Astrocyte of the spinal cord (primary cell): Measurements from ENCODE around the gene AFAP1L1.

Experiments
- DNase-seq: peaks from one replicate; pipeline ENCODE4 v3.0.0; 2011; ENCODE audit warnings: low read depth, low spot score
- H3K4me3 ChIP-seq: 2 replicates; pipeline ENCODE4 v1.5.1; 2011; ENCODE audit warnings: low read depth, mild to moderate bottlenecking, low read length, moderate library complexity
- in situ Hi-C: cut with HindIII; loops from 2 replicates; pipeline ENCODE4 v1.10.0; 2017; ENCODE audit warnings: low sequenced_read_pairs
- TF ChIP-seq, protein P1 (sequence below): IDR thresholded peaks from 2 replicates; pipeline ENCODE4 v1.5.1; 2012; ENCODE audit warnings: low read depth, mild to moderate bottlenecking, low read length, inconsistent platforms

Gene AFAP1L1

DNA sequence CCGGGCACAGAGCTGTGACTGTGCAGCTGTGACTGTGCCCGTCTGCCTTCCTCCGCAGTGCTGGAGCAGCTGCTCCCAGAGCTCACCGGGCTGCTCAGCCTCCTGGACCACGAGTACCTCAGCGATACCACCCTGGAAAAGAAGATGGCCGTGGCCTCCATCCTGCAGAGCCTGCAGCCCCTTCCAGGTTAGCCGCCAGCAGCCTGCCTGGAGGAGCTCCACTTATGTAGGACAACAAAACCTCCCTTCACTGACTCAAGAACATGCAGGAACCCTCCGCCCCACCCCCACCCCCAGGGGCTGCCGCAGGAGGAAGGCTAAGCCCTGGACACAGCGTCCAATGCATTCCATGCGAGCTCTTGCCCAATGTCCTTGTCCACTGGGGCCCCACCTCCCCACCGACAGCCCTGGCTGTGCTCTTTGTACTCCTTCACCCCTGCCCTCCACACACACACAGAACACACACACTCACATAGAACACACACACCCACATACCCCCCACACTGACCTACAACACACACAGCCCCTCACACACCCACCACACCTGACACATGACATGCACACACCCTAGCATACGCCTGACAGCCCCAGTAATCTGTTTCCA, 27.9 kb downstream of the AFAP1L1 start:
- in situ Hi-C loops: no loop called here
- DNase-seq: no peak
- TF ChIP-seq, protein P1, sequence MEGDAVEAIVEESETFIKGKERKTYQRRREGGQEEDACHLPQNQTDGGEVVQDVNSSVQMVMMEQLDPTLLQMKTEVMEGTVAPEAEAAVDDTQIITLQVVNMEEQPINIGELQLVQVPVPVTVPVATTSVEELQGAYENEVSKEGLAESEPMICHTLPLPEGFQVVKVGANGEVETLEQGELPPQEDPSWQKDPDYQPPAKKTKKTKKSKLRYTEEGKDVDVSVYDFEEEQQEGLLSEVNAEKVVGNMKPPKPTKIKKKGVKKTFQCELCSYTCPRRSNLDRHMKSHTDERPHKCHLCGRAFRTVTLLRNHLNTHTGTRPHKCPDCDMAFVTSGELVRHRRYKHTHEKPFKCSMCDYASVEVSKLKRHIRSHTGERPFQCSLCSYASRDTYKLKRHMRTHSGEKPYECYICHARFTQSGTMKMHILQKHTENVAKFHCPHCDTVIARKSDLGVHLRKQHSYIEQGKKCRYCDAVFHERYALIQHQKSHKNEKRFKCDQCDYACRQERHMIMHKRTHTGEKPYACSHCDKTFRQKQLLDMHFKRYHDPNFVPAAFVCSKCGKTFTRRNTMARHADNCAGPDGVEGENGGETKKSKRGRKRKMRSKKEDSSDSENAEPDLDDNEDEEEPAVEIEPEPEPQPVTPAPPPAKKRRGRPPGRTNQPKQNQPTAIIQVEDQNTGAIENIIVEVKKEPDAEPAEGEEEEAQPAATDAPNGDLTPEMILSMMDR: no peak
- no peak overlapping the region for H3K4me3 ChIP-seq

DNA sequence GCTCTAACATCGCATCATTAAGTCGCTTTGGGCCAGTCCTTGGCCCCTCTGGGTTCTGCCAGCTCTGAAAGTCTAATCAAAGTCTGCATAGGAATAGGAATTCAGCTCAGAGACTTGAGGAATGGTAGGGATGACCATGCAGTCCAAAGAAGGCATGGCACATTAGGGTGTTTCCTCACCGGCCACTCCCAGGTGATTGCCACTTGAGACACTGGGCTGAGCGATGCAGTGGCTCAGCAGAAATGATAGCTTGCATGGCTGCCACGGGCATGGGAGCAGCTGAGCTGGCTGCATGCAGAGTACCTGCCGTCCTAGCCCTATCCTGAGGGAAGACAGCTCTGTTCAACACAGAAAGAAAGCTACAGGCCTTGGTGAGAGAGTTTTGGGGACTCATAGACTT, 28.8 kb downstream of the AFAP1L1 start:
- in situ Hi-C loops: no loop called here
- TF ChIP-seq, protein P1: no peak
- no peak overlapping the region for H3K4me3 ChIP-seq
- DNase-seq: no peak

DNA sequence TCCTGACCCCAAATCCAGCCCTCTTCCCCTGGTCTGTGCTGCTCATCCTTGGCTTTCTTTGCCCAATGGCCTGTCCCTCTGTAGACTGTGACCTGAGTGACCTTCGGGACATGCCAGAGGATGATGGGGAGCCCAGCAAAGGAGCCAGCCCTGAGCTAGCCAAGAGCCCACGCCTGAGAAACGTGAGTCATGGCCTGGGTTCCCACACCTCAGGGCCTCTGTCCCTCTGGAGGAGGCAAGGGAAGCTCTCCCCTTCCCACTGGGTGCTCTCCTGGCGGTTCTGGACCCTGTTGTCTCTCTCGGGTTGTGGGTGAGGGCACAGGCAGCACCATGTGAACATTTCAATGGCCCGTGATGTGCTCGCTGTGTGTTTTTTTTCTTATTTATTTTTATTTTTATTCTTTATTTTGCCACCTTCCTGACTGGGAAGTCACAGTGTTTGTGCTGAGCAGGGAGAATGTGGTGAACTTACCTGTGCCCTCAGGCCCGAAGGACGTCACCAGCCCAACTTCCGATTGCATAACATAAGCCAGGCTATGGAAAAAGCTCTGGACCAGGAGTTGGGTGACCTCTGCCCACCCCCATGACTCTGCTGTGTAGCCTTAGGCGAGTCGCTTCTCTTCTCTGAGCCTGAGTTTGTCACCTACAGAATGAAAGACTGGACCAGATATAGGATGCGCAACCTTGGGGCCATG, 29.5 kb downstream of the AFAP1L1 start:
- H3K4me3 ChIP-seq: no peak overlapping the region
- TF ChIP-seq, protein P1: no peak
- in situ Hi-C loops: no loop called here
- DNase-seq: no peak

DNA sequence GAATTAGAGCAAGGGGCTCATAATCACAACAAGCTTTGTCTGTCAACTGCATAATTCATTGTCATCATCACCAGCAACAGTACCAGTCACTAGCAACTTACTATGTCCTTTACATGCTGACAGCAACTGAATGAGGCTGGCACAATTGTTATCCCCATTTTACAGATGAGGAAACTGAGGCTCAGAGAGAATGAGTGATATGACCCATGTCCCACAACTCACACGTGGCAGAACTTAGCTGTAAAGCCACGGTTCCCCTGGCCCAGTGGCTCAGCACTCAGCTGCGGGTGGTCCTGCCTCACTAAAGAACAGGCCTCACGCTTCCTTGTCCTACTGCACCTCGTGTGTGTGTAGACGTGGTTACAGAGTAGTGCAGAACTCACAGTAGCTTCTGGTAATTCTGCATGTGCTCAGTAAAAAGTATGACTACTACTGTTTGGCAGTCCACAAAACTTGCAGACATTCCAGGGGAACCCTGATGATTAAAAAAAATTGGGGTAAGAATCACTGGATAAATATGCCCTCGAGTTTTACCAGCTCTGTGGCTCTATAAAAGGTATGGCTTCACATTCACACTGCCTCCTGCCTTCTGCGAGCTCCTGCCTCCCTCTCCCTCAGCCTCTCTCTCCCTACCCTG, 30.2 kb downstream of the AFAP1L1 start:
- H3K4me3 ChIP-seq: no peak overlapping the region
- peak; percentile 31 for DNase-seq
- TF ChIP-seq, protein P1: no peak
- in situ Hi-C loops: no loop called here

DNA sequence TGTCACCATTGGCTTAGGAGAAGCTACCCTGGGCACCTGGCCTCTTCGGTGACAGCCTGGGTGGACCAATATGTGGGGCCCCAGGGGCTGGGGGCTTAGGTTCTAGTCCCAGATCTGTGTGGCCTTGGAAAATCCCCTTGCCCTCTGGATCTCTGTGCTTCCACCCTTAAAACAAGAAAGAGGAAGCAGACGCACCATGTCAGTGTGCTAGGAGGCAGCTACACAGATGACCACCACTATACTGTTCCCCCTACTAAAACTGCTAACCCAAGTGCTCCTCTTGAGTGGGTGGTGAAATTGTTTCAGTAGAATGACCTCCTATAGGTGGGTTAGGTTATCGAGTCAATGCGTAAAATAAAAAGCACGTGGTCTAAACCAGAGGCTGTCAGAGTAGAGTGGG, 31.0 kb downstream of the AFAP1L1 start:
- no peak for DNase-seq
- in situ Hi-C loops: no loop called here
- TF ChIP-seq, protein P1: no peak
- H3K4me3 ChIP-seq: no peak overlapping the region

DNA sequence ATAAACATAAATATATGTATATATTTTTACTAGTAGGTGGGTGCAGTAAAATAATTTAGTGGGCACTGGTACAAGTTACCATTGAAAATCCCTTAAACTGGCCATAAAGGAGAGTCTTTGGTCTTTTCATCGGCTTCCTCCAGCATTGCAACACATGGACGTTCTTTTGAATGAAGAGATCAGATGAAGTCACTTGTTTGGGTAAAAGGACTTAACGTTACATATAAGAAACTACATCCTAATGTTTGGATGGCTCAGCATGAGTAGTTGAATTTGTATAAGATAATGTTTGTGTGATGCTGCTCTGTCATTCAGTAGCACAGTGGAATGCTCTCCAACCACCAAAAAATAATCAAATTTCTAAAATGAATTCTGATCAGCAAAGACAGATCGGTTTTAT, 31.6 kb downstream of the AFAP1L1 start:
- in situ Hi-C loops: no loop called here
- no peak for DNase-seq
- H3K4me3 ChIP-seq: no peak overlapping the region
- TF ChIP-seq, protein P1: no peak
